Measurements from ENCODE around the gene HAVCR1.

DNA sequence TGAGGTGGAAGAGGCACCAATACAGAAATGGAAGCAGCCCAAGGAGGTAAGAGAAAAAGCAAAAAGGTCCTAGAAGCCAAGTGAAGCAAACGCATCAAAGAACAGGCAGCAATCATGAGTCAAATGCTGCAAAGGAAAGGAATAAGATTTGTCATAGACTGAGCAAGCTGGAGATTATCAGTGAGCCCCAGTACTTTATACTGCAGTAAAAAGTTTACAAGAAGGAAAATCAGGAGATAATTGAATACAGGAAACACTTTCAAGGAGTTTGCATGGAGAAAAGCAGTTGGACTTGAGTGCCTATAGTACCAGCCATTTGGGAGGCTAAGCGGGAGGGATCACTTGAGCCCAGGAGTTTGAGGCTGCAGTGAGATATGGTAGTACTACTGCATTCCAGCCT is 7.2 kb upstream of the HAVCR1 start:
- TF ChIP-seq, protein P1, sequence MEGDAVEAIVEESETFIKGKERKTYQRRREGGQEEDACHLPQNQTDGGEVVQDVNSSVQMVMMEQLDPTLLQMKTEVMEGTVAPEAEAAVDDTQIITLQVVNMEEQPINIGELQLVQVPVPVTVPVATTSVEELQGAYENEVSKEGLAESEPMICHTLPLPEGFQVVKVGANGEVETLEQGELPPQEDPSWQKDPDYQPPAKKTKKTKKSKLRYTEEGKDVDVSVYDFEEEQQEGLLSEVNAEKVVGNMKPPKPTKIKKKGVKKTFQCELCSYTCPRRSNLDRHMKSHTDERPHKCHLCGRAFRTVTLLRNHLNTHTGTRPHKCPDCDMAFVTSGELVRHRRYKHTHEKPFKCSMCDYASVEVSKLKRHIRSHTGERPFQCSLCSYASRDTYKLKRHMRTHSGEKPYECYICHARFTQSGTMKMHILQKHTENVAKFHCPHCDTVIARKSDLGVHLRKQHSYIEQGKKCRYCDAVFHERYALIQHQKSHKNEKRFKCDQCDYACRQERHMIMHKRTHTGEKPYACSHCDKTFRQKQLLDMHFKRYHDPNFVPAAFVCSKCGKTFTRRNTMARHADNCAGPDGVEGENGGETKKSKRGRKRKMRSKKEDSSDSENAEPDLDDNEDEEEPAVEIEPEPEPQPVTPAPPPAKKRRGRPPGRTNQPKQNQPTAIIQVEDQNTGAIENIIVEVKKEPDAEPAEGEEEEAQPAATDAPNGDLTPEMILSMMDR (conservative IDR thresholded peaks at IDR 0.05): no peak
- TF ChIP-seq ZFX (IDR thresholded peaks at IDR 0.05): no peak

Data from C4-2B (cell line).